GM12875 (cell line): Measurements from ENCODE around the gene TMOD3.

Experiments used
- H3K4me3 ChIP-seq: one replicate; pipeline ENCODE4 v1.5.1; 2011; ENCODE audit warnings: low read depth, low read length, control low read depth
- CTCF ChIP-seq: IDR thresholded peaks from 2 replicates; pipeline ENCODE4 v1.5.1; 2011; ENCODE audit warnings: low read depth, mild to moderate bottlenecking, control low read depth, inconsistent platforms, low read length, moderate library complexity, borderline replicate concordance; ENCODE audit not compliant: insufficient read depth

Gene TMOD3

DNA sequence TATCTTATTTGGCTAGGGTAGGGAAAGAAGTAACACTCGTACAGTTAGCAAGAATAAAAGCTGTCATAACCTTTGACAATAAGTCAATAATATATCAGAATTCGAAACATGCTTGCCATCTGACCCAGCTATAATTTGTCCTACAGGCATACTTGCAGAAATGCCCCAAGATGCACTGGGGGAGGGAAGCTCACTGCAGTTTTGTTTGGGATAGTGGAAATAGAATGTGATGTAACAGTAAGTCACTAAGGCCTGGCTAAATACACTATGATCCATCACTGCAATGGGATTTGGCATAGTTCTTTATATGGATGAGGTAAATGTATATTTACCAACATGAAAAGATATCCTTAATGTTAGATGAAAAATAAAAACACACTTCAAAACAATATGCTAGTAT lies 25.5 kb upstream of the TMOD3 start:
- no peak for TF ChIP-seq CTCF
- no peak overlapping the region for H3K4me3 ChIP-seq

DNA sequence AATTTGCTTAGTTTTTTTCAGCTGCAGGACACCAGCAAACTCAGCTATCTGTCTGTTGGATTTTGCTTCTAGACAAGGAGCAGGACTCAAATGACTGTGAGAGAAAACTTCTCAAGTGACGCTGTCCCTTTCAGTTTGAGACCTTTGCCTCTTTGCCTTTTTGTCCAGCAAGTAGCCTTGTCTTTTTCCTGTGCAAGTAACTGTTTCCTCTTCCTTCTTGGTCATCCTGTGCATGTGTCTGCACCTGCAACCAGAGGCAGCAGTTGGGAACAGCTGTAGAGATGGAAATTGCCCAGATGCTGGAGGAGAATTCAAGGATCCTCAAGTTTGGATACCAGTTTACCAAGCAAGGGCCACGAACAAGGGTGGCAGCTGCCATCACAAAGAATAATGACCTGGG lies 23.3 kb upstream of the TMOD3 start:
- H3K4me3 ChIP-seq: no peak overlapping the region
- TF ChIP-seq CTCF: no peak

- no peak overlapping the region for H3K4me3 ChIP-seq
- TF ChIP-seq CTCF: no peak
Observed at GRCh38 chr15:51809457-51809856, 20.0 kb upstream of the TMOD3 start.

- no peak for TF ChIP-seq CTCF
- H3K4me3 ChIP-seq: no peak overlapping the region
Observed at GRCh38 chr15:51812598-51812997, 16.9 kb upstream of the TMOD3 start.

DNA sequence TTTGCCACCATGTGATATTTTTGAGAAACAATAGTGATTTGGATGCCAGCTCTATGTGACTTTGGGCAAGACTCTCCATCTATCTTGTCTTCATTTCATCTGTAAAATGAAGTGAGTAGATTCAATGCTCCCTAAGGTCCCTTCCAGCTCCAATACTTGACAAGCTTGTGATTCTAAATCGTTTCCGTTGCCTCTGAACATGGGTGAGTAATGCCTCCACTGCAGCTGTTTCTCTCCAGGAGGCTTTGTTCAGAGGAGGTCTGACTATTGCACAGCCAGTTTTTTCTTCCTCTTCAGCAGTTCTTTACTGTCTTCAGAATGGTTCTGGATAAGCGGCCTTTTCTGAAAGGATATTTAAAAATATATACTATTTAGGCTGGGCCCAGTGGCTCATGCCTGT lies 14.8 kb upstream of the TMOD3 start:
- no peak overlapping the region for H3K4me3 ChIP-seq
- TF ChIP-seq CTCF: no peak

DNA sequence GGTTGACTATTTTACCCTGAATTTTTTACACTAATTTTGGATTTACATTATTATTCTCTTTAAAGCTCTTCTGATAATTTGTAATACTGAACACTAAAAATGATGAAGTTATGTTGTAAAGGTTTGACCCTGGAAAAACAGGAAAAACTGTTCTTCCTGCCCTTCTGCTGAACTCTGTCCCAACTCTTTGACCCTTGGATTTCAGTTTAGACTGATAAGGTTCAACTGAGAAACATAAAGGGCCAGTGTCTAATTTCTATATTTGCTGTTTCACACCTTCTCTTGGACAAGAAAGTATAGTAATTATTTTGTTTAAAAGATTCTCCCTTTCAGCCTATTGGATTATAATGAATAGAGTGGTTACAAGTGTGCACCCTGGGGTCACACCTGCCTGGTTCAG lies 12.8 kb upstream of the TMOD3 start:
- no peak overlapping the region for H3K4me3 ChIP-seq
- no peak for TF ChIP-seq CTCF

DNA sequence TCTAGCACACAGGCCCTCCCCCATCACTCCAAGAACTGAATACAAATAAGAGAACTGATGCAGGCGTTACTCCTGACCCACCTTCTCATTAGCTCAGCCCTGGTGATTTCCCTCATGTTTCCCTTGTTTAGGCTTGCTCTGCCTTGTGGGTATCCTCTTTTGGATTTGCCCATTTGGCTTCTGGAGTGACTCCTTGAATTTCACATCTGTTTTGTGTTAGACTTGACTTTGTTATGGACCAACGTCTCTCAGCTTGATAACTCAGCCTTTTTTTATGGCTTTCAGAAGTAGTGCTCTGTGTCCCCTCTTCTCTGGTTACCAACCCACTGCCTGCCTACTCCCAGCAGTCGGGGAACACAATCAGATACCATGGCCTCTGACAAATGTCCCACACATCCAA lies 11.3 kb upstream of the TMOD3 start:
- no peak for TF ChIP-seq CTCF
- H3K4me3 ChIP-seq: no peak overlapping the region

DNA sequence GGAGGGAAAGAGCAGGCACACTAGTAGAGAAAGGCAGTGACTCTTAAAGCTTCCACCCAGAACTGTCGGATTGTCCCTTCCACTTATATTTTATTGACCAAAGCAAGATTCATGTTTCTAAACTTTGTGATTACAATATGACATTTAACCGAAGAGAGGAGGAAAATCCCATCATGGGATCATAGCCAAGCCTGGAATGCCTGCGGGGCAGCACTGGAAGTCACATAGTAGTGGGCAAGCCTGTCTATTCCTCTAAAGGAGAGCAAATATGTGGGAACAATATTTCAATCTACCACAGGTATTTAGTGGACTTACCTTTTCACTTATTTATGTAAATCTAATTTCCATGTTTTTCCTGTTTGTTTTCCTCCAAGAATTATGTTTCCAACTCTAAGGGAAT lies 3.8 kb upstream of the TMOD3 start:
- no peak for TF ChIP-seq CTCF
- H3K4me3 ChIP-seq: no peak overlapping the region
